HuH-7 (cell line): Measurements from ENCODE around the gene ATMIN.

ENCODE experiments used
- DNase-seq: peaks from one replicate; pipeline ENCODE4 v3.0.0; 2011; ENCODE audit warnings: low spot score

ATMIN gene

GRCh38 chr16:81006211-81006812, 29.3 kb upstream of the ATMIN start:
- peak; percentile 59 for DNase-seq

DNA sequence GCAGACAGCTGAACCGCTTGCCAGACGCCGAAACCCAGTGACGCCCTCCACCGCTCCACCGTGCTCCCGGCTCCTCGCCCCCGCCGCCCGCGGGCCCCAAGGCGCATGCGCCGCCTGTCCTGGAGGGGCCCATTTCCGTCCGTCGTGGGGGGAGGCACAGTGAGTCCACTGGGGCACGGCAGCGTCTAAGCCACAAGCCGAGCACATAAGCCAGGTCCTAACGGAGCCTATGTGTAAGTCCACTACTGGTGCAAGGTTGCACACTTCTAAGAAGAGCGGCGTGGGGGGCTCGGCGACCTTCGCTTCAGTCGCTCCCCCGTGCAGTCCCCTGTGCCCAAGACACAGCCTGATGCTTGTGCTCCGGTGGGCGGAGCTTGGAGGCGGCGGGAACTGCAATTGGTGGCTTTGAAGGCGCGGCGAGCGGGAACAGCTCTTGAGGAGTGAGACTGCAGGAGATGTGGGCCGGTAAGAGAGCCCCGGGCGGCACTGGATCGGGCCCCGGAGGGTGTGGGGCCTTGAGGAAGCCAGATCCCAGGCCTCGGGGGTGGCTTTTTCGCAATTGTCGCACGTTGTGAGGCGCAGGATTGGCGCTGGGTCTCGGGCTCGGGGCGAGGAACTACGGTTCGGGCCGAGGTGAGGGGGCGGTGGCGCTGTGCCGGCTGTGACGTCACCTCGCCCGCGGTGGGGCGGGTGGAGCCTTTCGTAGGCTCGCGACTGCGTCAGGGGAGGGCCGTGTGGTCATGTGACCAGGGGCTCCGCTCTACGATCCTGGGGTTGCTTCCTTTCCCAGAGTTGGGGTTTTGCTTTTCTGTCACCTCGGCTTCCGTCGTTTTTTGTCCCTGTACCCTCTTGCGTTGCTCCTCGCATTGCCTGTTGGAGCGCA, 28.6 kb upstream of the ATMIN start, which contains the start of the genes CENPN and CMC2:
Gene CENPN (plus strand): TSS at position 402 of the 883 bp plus-strand sequence. CDS start 4,726 bp downstream, outside the sequence.
Gene CMC2 (minus strand): TSS at position 73 of the 883 bp plus-strand sequence. CDS start 9,491 bp downstream, outside the sequence.
- DNase-seq: peak; percentile 96

GRCh38 chr16:81008505-81008789, 27.2 kb upstream of the ATMIN start:
- DNase-seq: no peak

- DNase-seq: no peak
Observed at GRCh38 chr16:81012974-81013373, 22.7 kb upstream of the ATMIN start.

DNA sequence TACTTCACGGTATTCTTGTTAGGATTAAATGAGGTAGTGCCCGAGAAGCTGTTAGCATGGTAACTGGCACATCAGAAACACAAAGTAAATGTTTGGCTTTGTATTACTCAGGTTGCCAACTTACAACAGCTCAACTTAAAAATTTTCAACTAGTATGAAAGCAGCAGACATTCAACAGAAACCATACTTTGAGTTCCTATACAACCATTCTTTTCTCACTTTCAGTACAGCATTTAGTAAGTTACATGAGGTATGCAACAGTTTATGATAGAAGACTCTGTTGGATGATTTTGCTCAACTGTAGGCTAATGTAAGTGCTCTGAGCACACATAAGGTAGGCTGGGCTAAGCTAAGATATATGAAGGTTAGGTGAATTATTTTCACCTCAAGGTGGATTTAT, 21.0 kb upstream of the ATMIN start:
- DNase-seq: no peak

DNA sequence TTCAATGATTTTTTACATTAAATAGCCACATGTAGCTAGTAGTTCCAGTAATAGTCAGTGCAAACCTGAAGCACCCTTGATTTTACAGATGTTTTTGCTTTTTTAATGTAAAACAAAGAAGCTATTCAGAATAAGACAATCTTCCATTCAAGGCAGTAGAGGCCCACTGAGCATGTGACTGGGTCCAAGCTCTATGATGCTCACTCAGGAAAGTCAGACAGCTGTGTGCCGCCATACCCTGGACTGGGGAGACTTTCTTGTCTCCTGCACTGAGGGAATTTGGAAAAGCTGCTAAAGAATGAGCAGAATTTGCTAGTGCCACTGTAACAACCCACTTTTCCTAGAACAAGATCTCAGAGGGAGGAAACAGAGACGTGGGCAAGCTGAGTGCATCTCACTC, 17.1 kb upstream of the ATMIN start:
- DNase-seq: no peak

- DNase-seq: no peak
Observed at GRCh38 chr16:81026429-81026828, 9.2 kb upstream of the ATMIN start.

DNA sequence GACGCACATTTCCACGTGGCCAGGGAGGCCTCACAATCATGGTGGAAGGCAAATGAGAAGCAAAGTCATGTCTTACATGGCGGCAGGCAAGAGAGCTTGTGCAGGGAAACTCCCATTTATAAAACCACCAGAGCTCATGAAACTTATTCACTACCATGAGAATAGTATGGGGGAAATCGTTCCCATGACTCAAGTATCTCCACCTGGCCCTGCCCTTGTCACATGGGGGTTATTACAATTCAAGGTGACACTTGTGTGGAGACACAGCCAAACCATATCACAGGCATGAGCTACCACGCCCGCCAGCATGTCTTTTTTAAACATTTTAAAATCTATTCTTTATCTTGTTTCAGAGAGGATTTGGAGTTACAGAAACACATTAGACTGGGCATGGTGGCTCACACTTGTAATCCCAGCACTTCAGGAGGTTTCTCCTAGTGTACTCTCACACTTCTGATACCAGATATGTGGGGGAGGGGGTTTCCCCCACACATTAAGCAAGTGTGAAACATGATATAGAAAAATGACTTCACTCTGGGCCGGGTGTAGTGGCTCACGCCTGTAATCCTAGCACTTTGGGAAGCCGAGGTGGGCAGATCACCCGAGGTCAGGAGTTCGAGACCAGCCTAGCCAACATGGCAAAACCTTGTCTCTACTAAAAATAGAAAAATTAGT, 5.6 kb upstream of the ATMIN start:
- DNase-seq: no peak

DNA sequence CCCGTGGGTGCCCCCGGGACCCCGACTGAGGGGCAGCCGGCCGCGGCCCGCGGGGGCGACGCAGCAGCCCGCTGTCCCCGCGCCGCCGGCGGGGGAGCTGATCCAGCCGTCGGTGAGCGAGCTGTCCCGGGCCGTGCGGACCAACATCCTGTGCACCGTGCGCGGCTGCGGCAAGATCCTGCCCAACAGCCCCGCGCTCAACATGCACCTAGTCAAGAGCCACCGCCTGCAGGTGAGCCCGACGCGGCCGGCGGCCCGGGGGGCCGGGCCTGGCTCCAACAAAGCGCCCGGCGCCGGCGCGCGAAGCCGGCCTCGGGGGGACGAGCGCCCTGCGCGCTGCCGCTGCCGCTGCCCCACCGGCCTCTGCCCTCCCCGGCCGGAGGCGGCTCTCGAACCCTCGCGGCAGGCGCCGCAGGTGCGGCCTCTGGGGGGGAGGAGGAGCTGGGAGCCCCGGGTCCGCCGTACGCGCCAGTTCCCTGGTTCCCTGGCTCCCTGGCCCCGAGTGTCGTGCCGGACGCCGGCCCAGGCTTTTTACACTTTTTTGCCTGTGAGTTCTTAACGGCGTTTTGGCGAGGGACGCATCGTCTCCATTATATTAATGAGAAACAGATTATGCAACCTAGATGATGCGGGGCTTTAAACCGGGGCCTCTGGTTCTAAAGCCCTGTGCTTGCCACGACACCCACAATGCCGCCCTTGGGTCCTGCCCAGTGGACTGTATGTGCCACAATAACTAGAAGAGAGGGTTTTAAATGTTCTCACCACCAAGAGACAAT, 521 bp downstream of the ATMIN start:
- DNase-seq: peak; percentile 65

DNA sequence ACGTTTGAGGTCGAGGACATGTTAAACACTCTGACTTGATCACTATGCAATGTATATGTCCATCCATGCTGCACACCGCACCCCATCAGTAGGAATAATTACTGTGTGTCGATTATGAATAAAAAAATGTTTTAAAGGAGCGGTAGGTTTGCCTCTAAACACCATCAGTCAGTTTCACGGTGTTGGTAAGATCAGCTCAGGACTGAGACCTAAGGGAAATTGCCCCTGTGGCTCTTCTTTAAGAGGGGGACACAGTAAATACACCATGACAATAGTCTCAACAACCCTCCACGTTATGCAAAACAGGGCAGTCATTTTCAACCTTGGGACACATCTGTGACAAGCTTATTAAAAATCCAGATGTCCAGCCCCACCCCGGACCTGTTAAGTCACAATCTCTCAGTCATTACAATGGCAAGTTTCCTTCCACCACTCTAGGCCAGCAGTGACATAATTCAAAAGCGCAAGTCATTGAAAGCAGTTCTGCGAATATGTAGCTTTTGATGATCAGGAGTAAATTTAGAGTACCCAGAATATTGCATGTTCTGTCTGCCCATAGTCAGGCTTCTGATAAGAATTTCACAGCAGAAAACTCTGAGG, 1.2 kb downstream of the ATMIN start:
- DNase-seq: no peak

DNA sequence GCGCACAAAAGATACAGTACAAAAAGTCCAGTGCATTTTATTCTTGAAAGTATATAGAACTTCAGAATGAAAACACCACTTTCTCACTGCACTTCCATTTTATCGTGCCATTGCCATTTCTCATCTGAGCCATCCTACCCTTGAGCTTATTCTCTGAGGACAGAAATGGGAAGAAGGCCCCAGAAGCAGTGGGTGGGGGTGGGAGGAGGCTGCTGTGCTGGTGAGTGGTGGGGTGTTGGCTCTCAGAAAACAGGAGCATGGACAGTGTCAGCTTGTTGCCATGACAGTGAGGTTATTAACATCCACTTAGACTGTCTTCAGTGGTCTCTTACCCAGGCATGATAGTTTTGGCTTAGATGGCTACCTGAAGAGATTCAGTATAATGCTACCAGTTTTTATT, 4.5 kb downstream of the ATMIN start:
- DNase-seq: no peak

- DNase-seq: no peak
Observed at GRCh38 chr16:81040842-81041241, 5.2 kb downstream of the ATMIN start.

- DNase-seq: no peak
Observed at GRCh38 chr16:81041696-81042095, 6.1 kb downstream of the ATMIN start.

- no peak for DNase-seq
Observed at GRCh38 chr16:81042821-81043220, 7.2 kb downstream of the ATMIN start.

GRCh38 chr16:81053761-81054160, 18.1 kb downstream of the ATMIN start:
- DNase-seq: no peak

DNA sequence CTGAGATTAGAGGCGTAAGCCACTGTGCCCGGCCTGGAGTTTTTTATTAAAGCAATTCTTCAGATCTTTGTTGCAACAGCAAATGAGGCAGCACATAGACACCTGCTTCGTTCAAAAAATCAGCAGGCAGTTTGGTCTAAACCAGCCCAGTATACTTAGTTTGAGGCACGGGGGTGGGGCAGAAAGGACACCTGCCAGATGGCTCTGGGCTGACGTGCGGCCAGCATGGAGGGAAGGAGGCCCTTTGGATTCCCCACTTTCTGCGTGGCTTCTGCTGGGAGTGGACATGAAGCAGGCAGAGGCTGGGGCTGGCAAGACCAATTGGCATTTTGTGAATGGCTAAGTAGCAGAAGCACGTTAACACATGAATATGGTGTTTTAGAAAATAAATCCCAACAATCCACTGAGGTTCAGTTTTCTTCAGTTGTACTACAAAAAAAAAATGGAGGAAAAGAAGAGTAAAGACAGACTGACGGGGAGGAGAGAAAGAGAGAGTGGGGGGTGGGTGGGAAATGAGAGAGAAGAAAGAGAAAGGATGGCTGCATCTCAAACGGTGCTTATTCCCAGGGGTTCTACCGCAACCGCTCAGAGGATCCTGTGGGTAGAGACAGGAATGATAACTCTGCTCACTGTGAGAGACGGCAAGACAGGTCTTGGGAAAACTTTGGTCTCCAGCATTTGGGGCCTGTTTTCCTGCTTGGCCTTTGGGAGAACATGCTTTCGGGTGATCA, 25.1 kb downstream of the ATMIN start:
- no peak for DNase-seq

GRCh38 chr16:81061307-81061640, 25.6 kb downstream of the ATMIN start:
- no peak for DNase-seq

DNA sequence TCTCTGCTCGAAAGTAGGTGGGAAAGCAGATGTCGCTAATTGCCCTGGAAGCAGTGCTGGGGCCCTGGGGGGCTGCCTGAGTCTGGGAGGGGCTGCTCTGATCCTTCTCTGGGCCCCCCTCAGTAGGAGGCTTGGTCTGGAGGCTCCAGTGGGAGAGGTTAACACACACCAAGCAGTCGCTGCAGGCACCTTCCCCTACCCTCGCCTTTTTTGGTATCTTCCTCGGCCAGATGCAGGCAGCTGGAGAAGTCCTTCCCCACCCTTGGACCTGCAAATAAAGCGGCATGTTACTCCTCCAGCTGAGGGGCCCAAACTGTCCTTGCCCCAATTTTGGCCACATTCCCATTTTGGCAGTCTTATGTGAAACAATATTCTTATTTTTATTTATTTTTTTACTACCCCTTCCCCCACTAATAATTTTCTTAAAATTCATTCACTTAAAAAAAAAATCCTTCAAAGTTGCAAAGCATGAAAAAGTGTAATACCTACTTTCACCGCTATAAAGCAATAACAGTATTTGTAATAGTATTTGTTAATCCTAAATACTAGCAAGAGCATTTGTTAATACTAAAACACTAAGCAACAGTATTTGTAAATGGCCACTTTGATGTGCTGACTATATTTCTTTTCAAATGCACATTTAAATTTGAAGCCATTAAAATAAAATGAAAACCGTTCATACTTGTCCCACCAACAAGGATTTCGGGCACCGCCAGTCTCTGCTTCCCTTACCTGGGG, 26.4 kb downstream of the ATMIN start:
- DNase-seq: no peak

DNA sequence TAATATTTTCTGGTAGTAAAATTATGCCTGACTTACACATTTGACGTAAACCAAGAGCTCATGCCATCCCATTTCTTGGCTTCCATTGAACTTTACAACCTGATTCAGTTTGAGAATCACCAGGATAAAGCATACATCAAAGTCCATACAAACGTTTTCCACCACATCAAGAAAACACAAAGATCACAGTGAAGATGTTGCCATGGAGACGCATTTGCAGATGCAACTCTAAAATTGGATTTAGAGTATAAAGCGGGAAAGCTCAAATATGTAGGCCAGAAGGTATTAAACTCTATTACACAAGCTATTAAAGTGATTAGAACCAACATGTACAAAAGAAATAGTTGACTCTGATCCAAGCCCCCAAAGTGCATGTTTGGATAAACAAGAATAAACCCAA, 31.0 kb downstream of the ATMIN start:
- no peak for DNase-seq

DNA sequence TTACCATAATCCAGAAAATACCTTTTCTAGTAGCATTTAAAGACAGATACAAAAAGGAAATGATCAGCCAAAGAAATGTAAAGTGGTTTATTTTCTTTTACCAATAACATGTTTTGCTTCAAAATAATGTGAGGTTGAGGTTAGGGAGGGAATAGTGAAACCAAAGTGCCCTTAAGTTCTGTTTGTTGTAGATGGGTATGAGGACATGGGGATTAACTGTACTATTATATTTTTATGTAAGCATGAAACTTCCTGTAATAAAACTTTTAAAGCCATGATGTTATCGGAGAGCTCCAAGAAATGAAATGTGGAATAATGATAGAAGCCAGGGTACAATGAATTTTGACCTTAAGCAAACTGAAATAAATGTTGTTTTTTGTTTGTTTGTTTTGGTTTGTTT, 31.5 kb downstream of the ATMIN start:
- DNase-seq: no peak

GRCh38 chr16:81069063-81069462, 33.4 kb downstream of the ATMIN start:
- DNase-seq: no peak
